ENCODE results near the gene UBIAD1.
"Not testable (repeated sequence)": the region's sequence is repeated elsewhere in the genome, so short reads cannot be mapped to it uniquely, and the experiment has no call there.

The UBIAD1 gene

GRCh38 chr1:11299225-11299574 lies 26.2 kb downstream of the UBIAD1 start:
- Mint-ChIP-seq H3K4me3 (no peak overlapping the region), H3K27me3 (ENCODE audit: low read depth, poor library complexity) (peaks cover 12% of the 10 kb centered on the region), H3K27ac (peak overlapping the region; percentile 57), H3K36me3 (ENCODE audit: low read depth) (peaks cover 9% of the 10 kb centered on the region), H3K9me3 (no peaks in the 10 kb centered on the region), H3K4me1 (peaks cover 40% of the 10 kb centered on the region)
- no peak for TF ChIP-seq CTCF (IDR thresholded peaks at IDR 0.05)
- no peak for DNase-seq

DNA sequence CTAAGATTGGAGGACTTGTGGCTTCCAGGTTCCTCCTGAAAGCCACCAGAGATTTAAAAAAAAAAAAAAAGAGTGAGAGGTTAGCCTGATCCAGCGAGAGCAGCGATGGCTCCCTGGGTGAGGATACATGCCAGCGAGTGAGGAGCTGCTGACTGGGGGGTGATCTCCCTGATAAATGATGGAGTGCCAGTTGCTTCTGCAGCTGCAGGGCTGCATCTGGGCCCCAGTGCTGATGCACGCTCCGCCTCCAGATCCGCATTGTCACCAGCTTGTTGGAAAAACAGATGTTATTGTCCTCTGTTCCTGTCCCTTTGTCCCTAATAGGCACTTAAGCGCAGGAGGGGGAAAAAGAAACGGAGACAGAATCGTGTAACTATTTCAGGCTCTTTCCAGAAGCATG lies 28.6 kb downstream of the UBIAD1 start:
- H3K4me3 Mint-ChIP-seq = no peak overlapping the region
- peaks cover 5% of the 10 kb centered on the region for H3K36me3 Mint-ChIP-seq (ENCODE audit: low read depth)
- peaks cover 24% of the 10 kb centered on the region for H3K4me1 Mint-ChIP-seq

GRCh38 chr1:11302366-11302765 lies 29.4 kb downstream of the UBIAD1 start:
- H3K27me3 Mint-ChIP-seq (ENCODE audit: low read depth, poor library complexity) = peaks cover 15% of the 10 kb centered on the region

More for the DNA sequence above, 28.6 kb downstream of the UBIAD1 start:
- no peak for DNase-seq
- TF ChIP-seq CTCF (IDR thresholded peaks at IDR 0.05) = no peak
- Mint-ChIP-seq H3K27ac (peak overlapping the region; percentile 69), H3K9me3 (peaks cover 4% of the 10 kb centered on the region), H3K27me3 (ENCODE audit: low read depth, poor library complexity) (peaks cover 12% of the 10 kb centered on the region)

DNA sequence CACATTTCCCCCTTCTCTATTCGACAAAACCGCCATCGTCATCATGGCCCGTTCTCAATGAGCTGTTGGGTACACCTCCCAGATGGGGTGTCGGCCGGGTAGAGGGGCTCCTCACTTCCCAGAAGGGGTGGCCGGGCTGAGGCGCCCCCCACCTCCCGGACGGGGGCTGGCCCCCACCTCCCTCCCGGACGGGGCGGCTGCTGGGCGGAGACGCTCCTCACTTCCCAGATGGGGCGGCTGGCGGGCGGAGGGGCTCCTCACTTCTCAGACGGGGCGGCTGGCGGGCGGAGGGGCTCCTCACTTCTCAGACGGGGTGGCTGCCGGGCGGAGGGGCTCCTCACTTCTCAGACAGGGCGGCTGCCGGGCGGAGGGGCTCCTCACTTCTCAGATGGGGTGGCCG lies 32.5 kb downstream of the UBIAD1 start:
- H3K4me3 Mint-ChIP-seq; H3K36me3 Mint-ChIP-seq (ENCODE audit: low read depth); DNase-seq; H3K9me3 Mint-ChIP-seq; H3K27ac Mint-ChIP-seq; H3K27me3 Mint-ChIP-seq (ENCODE audit: low read depth, poor library complexity): not testable (repeated sequence)
- H3K4me1 Mint-ChIP-seq = peaks cover 11% of the 10 kb centered on the region

More at GRCh38 chr1:11302366-11302765, 29.4 kb downstream of the UBIAD1 start:
- DNase-seq = no peak
- TF ChIP-seq CTCF (IDR thresholded peaks at IDR 0.05) = no peak
- no peaks in the 10 kb centered on the region for H3K36me3 Mint-ChIP-seq (ENCODE audit: low read depth)
- H3K4me1 Mint-ChIP-seq = peaks cover 20% of the 10 kb centered on the region
- H3K9me3 Mint-ChIP-seq = peaks cover 9% of the 10 kb centered on the region
- no peak overlapping the region for H3K27ac Mint-ChIP-seq
- no peak overlapping the region for H3K4me3 Mint-ChIP-seq

- peaks cover 9% of the 10 kb centered on the region for H3K9me3 Mint-ChIP-seq
- TF ChIP-seq CTCF (IDR thresholded peaks at IDR 0.05) = no peak
- H3K36me3 Mint-ChIP-seq (ENCODE audit: low read depth) = no peaks in the 10 kb centered on the region
- no peak overlapping the region for H3K27ac Mint-ChIP-seq
- no peak for DNase-seq
- peaks cover 10% of the 10 kb centered on the region for H3K27me3 Mint-ChIP-seq (ENCODE audit: low read depth, poor library complexity)
- H3K4me3 Mint-ChIP-seq = no peak overlapping the region
- H3K4me1 Mint-ChIP-seq = peaks cover 19% of the 10 kb centered on the region
Observed at GRCh38 chr1:11307852-11308251, 34.9 kb downstream of the UBIAD1 start.

GRCh38 chr1:11308699-11309224 lies 35.8 kb downstream of the UBIAD1 start:
- H3K4me3 Mint-ChIP-seq = no peak overlapping the region
- peaks cover 12% of the 10 kb centered on the region for H3K27me3 Mint-ChIP-seq (ENCODE audit: low read depth, poor library complexity)
- H3K4me1 Mint-ChIP-seq = peaks cover 19% of the 10 kb centered on the region
- no peak overlapping the region for H3K27ac Mint-ChIP-seq
- H3K36me3 Mint-ChIP-seq (ENCODE audit: low read depth) = no peaks in the 10 kb centered on the region
- DNase-seq = no peak
- no peak for TF ChIP-seq CTCF (IDR thresholded peaks at IDR 0.05)
- peaks cover 9% of the 10 kb centered on the region for H3K9me3 Mint-ChIP-seq
